Right lobe of liver (tissue), 6 donors: Measurements from ENCODE around the gene SNX9. TPM values are rescaled to one million over a fixed set of nuclear protein-coding genes. Genes with fewer than 3 reads are reported as not detected.

Experiments used
- ATAC-seq, 4 donors: fragments of 200-7000 bp; cut with Tn5 transposase; one replicate each; pipeline ENCODE4 v1.9.1; 2020; ENCODE audit warnings: mild to moderate bottlenecking in 4 of 4, moderate library complexity in 4 of 4
- DNase-seq, 3 donors: peaks; one replicate each; pipeline ENCODE4 v3.0.0-alpha.2; 2020
- H3K27ac ChIP-seq, 3 donors: fragments of 200-600 bp; one replicate each; pipeline ENCODE4 v1.8.0; 2022
- H3K27me3 ChIP-seq, 2 donors: fragments of 200-600 bp; one replicate each; pipeline ENCODE4 v1.8.0; 2022
- H3K36me3 ChIP-seq, 4 donors: fragments of 200-600 bp; sonication (generic) in 1 of 4; one replicate each; pipeline versions ENCODE4 v1.5.1 to v1.8.0; 2017 to 2022; ENCODE audit warnings: control low read depth in 1 of 4
- H3K4me1 ChIP-seq, 4 donors: fragments of 200-600 bp; sonication (generic) in 1 of 4; one replicate each; pipeline versions ENCODE4 v1.5.1 to v1.8.0; 2017 to 2022; ENCODE audit warnings: control low read depth in 1 of 4
- H3K4me3 ChIP-seq, 3 donors: fragments of 200-600 bp; one replicate each; pipeline ENCODE4 v1.8.0; 2022
- H3K9me3 ChIP-seq, 4 donors: fragments of 200-600 bp; sonication (generic) in 1 of 4; one replicate each; pipeline versions ENCODE4 v1.5.1 to v1.8.0; 2017 to 2022; ENCODE audit warnings: control low read depth in 1 of 4
- POLR2A ChIP-seq: fragments of 450-650 bp; IDR thresholded peaks from one replicate; pipeline ENCODE4 v1.6.1; 2017; ENCODE audit warnings: antibody characterized with exemption, mild to moderate bottlenecking
- WGBS: methylation state at CpG from one replicate; pipeline ENCODE4 v1.1.6; 2018; ENCODE audit warnings: low coverage, low lambda C conversion rate; ENCODE audit not compliant: insufficient coverage; ENCODE audit errors: missing lambda C conversion rate; 5-methylcytosine and 5-hydroxymethylcytosine counted together
- intact Hi-C, 2 donors: fragments of 100-400 bp; cut with DNase I; formaldehyde crosslinking; loops; one replicate each; pipeline versions ENCODE4 v1.11.2 to v1.14.1; 2022
- total RNA-seq, 6 experiments: library from RNA; depleted of rRNA in 2 of 6; stranded (reverse); fragments of >200 nt in 2 of 6; fragmentation: NEBNext Ultra II Directional in 3 of 6; extraction: Animal tissue kit (Norgen Biotek cat#: 25700) in 3 of 6; gene quantifications; one replicate each; pipeline versions ENCODE4 v1.1.0 to v1.2.4, GENCODE V29; 2016 to 2023
- TF ChIP-seq, protein P1 (sequence below), 4 donors: fragments of 200-600 bp in 3 of 4; fragments of 450-650 bp in 1 of 4; IDR thresholded peaks; one replicate each; pipeline versions ENCODE4 v1.5.1 to v1.8.0; 2016 to 2022; ENCODE audit warnings: antibody characterized with exemption in 4 of 4, mild to moderate bottlenecking in 2 of 4
- donor health status: DM: no; HTN: yes; CAD: no.
- donor health status: DM: no; HTN: no; CAD: no.
- donor health status: DM: no; HTN: no; CAD: no.
- donor health status: DM: no; HTN: yes; CAD: no.
- donor health status: DM: no; HTN: yes; CAD: no.

Gene SNX9
- total RNA-seq, 6 experiments from 2014 or later = 24.6 to 38.0 (median 29.3) TPM

DNA sequence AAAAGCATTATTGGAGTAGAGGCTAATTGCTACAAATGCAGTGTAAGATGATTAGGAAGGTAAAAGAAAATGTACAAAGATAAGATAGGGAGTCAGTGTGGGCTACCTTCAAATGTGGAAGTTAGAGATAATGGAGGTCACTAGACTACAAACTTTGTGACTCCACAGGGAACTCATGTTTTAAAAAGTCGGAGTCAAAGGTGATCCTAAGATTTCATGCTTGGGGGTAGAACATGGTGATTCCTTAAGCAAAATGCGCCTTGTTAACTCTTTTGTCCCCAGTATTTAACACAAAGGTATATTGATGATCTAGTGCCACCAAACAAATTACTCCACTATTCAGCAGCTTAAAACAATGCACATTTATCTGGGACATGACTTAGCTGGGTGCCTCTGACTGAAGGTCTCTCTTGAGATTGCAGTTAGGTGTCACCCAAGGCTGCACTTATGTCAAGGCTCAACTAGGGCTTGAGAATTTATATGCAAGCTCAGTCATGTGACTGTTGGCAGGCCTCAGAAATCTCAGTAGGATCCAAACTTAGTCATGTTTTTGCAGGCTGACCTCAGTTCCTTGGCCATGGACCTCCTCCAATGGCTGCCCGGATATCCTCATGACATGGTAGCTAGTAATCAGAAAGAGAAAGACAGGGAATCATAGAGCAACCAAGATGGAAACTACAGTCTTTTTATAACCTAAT, 11.4 kb upstream of the SNX9 start:
- no peaks in the 10 kb centered on the region for H3K9me3 ChIP-seq
- TF ChIP-seq, protein P1, sequence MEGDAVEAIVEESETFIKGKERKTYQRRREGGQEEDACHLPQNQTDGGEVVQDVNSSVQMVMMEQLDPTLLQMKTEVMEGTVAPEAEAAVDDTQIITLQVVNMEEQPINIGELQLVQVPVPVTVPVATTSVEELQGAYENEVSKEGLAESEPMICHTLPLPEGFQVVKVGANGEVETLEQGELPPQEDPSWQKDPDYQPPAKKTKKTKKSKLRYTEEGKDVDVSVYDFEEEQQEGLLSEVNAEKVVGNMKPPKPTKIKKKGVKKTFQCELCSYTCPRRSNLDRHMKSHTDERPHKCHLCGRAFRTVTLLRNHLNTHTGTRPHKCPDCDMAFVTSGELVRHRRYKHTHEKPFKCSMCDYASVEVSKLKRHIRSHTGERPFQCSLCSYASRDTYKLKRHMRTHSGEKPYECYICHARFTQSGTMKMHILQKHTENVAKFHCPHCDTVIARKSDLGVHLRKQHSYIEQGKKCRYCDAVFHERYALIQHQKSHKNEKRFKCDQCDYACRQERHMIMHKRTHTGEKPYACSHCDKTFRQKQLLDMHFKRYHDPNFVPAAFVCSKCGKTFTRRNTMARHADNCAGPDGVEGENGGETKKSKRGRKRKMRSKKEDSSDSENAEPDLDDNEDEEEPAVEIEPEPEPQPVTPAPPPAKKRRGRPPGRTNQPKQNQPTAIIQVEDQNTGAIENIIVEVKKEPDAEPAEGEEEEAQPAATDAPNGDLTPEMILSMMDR (IDR thresholded peaks at IDR 0.05) = no peak
- no peak for TF ChIP-seq POLR2A
- whole genome bisulfite sequencing = 49% methylated on average over 3 of the region's 3 CpGs
- no peaks in the 10 kb centered on the region for H3K4me1 ChIP-seq
- H3K27ac ChIP-seq = no peak overlapping the region
- H3K27me3 ChIP-seq = no peaks in the 10 kb centered on the region
- H3K36me3 ChIP-seq = no peaks in the 10 kb centered on the region
- H3K4me3 ChIP-seq = no peak overlapping the region
- ATAC-seq (no peak), DNase-seq (no peak)
- intact Hi-C loops = no loop called here

DNA sequence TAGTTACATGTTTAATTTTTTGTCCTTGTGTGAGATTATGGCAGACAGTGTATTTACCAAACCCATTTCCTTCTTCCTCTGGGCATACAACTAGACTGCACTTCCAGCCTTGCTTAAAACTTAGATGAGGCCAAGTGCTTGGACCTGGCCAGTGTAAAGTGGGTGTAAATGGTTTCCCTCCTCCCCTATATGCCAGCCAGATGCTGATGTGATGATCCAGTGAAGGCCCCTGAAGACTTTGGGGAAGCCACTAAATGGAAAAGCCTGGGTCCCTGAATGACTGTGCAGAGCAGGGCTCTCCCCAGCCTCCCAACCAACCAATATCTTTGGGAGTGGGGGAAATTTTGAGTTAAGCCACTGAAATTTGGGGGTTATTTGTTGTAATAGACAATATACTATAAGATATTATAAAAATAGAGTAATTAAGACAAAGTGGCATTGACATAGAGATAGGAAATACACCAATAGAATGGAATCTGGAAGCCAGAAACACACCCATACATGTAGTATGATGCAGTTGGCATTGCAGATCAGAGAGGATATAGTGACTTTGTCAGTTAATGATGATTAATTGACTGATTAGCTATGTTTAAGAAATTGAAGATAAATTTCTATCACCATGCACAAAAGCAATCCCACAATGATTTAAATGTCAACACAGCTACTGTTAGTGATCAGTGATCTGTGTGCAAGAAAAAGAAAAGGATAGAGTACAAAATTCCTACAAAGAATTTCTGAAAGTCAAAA, 10.4 kb upstream of the SNX9 start:
- intact Hi-C loops = no loop called here
- no peak for ATAC-seq

DNA sequence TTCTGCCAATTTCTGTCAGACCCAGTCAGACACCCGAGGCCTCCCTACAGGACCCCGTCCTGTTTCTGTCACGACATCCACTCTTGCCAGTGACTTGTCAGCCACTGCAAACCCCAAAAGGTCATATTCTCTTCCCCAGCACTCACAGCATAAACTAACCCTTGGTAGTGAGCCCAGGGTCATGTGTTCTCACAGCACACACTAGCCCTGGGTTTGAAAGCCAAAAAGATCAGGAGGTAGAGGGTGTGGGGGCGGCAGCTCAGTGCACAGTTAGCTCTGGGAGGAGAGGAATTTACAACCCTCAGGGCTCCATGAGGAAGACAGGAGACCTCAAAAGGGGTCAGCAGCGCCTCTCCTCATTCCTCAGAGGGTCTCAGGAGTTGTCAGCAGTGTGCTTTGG, 9.9 kb upstream of the SNX9 start:
- H3K4me3 ChIP-seq = no peak overlapping the region
- no peaks in the 10 kb centered on the region for H3K4me1 ChIP-seq
- WGBS = 70% methylated on average over 5 of the region's 5 CpGs
- DNase-seq (peak in 1 of 3 donors; percentile 30), ATAC-seq (peak; percentile 50 to 87 (median 70))
- peak overlapping the region in 1 of 3 donors; percentile 29 for H3K27ac ChIP-seq
- H3K9me3 ChIP-seq = no peaks in the 10 kb centered on the region
- no peak for TF ChIP-seq POLR2A
- TF ChIP-seq, protein P1 (IDR thresholded peaks at IDR 0.05) = no peak
- intact Hi-C loops = no loop called here
- no peaks in the 10 kb centered on the region for H3K36me3 ChIP-seq
- no peaks in the 10 kb centered on the region for H3K27me3 ChIP-seq

More for the DNA sequence above, 10.4 kb upstream of the SNX9 start:
- no peaks in the 10 kb centered on the region for H3K4me1 ChIP-seq
- DNase-seq = no peak
- H3K27ac ChIP-seq = no peak overlapping the region
- no peaks in the 10 kb centered on the region for H3K27me3 ChIP-seq
- H3K36me3 ChIP-seq = no peaks in the 10 kb centered on the region
- no peaks in the 10 kb centered on the region for H3K9me3 ChIP-seq
- TF ChIP-seq, protein P1 (IDR thresholded peaks at IDR 0.05) = no peak
- no peak for TF ChIP-seq POLR2A
- H3K4me3 ChIP-seq = no peak overlapping the region

DNA sequence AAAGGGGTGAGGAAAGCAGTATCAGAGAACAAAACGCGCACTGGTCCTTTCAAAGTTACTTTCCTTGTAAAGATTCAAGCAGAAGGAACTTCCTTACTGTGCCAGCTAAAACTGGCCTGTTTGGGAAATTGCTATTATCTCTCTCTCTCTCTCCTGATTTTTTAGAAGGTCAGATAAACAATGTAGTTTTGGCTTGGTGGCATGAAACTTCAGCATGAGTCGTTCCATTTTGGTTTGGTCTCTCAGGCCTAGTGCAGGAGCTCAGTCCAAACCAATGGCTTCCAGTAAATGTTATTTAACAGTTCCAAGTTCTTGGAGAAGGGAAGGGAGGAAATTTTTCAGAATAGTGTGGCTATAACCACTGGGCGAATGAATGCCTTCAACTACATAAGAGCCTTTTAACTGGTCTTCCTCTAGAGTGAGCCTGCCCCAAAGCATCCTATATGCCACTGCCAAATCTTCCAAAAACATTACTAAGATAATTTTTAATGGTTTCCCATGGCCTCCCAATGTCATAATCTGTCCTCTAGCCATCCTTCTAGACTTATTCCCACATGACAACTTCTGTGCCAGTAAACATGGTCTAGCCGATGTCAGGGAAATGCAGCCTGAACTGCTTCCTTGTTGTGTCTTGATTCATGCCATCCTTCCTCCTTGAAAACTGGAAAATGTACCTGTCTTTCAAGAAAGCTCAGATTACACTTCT, 9.1 kb upstream of the SNX9 start:
- ATAC-seq (peak in 3 of 4 donors; percentile 23 to 84 (median 25)), DNase-seq (no peak)
- Histone ChIP-seq H3K4me1 (no peaks in the 10 kb centered on the region), H3K27me3 (no peaks in the 10 kb centered on the region), H3K27ac (peak overlapping the region in 1 of 3 donors; percentile 29), H3K36me3 (no peaks in the 10 kb centered on the region), H3K9me3 (no peaks in the 10 kb centered on the region), H3K4me3 (no peak overlapping the region)
- TF ChIP-seq, protein P1 (IDR thresholded peaks at IDR 0.05) = no peak
- no peak for TF ChIP-seq POLR2A
- 58% methylated on average over 5 of the region's 5 CpGs for WGBS
- intact Hi-C loops = no loop called here
